ENCODE measurements around the gene RIPOR3.

RIPOR3 gene

GRCh38 chr20:50608750-50609104 lies 82.6 kb downstream of the RIPOR3 start:
- Histone ChIP-seq H3K4me2 (ENCODE audit: low read length) (no peak overlapping the region), H3K79me2 (ENCODE audit: low read length) (no peaks in the 10 kb centered on the region), H2AFZ (ENCODE audit: low read depth, low read length) (no peak overlapping the region), H3K9me3 (ENCODE audit: insufficient read depth, low read length) (no peaks in the 10 kb centered on the region), H3K27me3 (ENCODE audit: low read depth, low read length) (no peaks in the 10 kb centered on the region), H3K4me3 (ENCODE audit: low read length) (no peak overlapping the region), H3K4me1 (ENCODE audit: low read length) (no peaks in the 10 kb centered on the region), H3K27ac (ENCODE audit: low read length) (no peak overlapping the region), H3K36me3 (replicated peaks; ENCODE audit: low read depth, low read length) (no peaks in the 10 kb centered on the region), H4K20me1 (ENCODE audit: insufficient read depth, low read length) (no peaks in the 10 kb centered on the region), H3K9ac (ENCODE audit: low read length) (no peak overlapping the region)
- TF ChIP-seq EZH2phosphoT487 (IDR thresholded peaks at IDR 0.05; ENCODE audit: low read depth) (no peak), CTCF (IDR thresholded peaks at IDR 0.05; ENCODE audit: low read depth, low read length) (no peak)

DNA sequence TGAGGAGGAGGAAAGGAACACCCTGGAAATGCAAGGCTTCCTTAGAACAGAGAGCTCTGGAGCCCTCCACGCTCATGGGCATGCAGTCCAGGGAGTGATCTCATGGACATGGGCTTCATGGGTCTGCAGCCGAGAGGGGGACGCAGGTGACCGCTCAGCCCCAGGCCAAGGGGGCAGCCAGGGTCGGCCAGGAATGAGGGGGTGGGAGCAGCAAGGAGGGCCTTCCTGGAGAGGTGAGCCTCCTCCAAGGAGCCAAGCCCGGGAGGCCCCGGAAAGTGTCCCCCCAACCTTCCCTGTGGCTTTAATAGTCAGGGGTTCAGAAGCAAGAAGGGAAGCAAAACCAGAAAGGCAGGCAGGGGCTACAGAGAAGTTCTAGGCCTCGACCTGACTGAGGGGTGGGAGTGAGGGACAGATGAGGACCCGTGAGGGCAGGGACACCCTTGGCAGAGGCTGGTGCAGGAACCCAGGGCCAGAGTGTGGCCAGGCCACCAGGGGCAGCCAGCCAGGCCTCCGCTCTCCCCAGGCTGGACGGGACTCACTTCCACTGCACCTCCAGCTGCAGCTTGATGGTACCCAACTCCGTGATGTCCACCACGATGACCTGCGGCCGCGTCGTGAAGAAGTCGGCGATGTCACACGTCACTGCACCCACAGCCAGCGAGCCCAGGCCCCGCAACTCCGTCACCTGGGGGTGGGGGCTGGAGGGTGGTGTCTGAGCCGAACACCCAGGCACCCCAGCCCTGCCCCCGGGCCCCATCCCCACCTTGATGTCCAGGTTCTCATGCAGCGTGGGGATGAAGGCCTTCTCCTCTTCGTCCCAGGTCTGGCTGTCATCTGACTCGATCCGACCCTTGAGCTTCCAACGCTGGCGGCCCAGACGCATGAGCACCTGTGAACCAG lies 83.2 kb downstream of the RIPOR3 start:
- no peak overlapping the region for H3K27ac ChIP-seq (ENCODE audit: low read length)
- no peak overlapping the region for H3K4me3 ChIP-seq (ENCODE audit: low read length)
- no peak overlapping the region for H3K4me2 ChIP-seq (ENCODE audit: low read length)
- H3K4me1 ChIP-seq (ENCODE audit: low read length) = peaks cover under 1% of the 10 kb centered on the region; the same call in 1 of the 2 replicates
- no peaks in the 10 kb centered on the region for H3K9me3 ChIP-seq (ENCODE audit: insufficient read depth, low read length)
- no peaks in the 10 kb centered on the region for H3K79me2 ChIP-seq (ENCODE audit: low read length)
- H3K9ac ChIP-seq (ENCODE audit: low read length) = no peak overlapping the region
- H3K36me3 ChIP-seq (replicated peaks; ENCODE audit: low read depth, low read length) = no peaks in the 10 kb centered on the region
- no peaks in the 10 kb centered on the region for H4K20me1 ChIP-seq (ENCODE audit: insufficient read depth, low read length)
- H3K27me3 ChIP-seq (ENCODE audit: low read depth, low read length) = no peaks in the 10 kb centered on the region
- no peak for TF ChIP-seq CTCF (IDR thresholded peaks at IDR 0.05; ENCODE audit: low read depth, low read length)
- TF ChIP-seq EZH2phosphoT487 (IDR thresholded peaks at IDR 0.05; ENCODE audit: low read depth) = no peak
- no peak overlapping the region for H2AFZ ChIP-seq (ENCODE audit: low read depth, low read length)

GRCh38 chr20:50607436-50607835 lies 83.9 kb downstream of the RIPOR3 start:
- Histone ChIP-seq H3K9ac (ENCODE audit: low read length) (no peak overlapping the region), H3K9me3 (ENCODE audit: insufficient read depth, low read length) (no peaks in the 10 kb centered on the region), H3K4me3 (ENCODE audit: low read length) (no peak overlapping the region), H3K36me3 (replicated peaks; ENCODE audit: low read depth, low read length) (no peaks in the 10 kb centered on the region), H2AFZ (ENCODE audit: low read depth, low read length) (no peak overlapping the region), H4K20me1 (ENCODE audit: insufficient read depth, low read length) (no peaks in the 10 kb centered on the region), H3K27me3 (ENCODE audit: low read depth, low read length) (no peaks in the 10 kb centered on the region), H3K4me1 (ENCODE audit: low read length) (peaks cover 3% of the 10 kb centered on the region; the same call in 1 of the 2 replicates), H3K4me2 (ENCODE audit: low read length) (no peak overlapping the region), H3K27ac (ENCODE audit: low read length) (no peak overlapping the region), H3K79me2 (ENCODE audit: low read length) (no peaks in the 10 kb centered on the region)
- TF ChIP-seq EZH2phosphoT487 (IDR thresholded peaks at IDR 0.05; ENCODE audit: low read depth) (no peak), CTCF (IDR thresholded peaks at IDR 0.05; ENCODE audit: low read depth, low read length) (no peak)

DNA sequence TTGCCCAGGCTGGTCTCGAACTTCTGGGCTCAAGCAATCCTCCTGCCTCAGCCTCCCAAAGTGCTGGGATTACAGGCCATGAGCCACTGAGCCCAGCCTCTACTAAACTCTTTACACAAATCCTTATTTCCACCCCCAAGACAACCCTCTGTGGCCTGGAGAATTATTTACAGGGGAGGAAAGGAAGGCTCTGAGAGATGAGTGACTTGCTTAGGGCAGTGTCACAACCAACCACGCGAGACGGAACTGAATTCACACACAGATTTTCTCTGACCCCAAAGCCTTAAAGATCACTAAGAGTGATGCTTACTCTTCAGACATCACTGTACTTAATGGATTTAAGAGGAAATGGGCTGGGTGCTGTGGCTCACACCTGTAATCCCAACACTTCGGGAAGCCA lies 86.2 kb downstream of the RIPOR3 start:
- Histone ChIP-seq H2AFZ (ENCODE audit: low read depth, low read length) (no peak overlapping the region), H3K9me3 (ENCODE audit: insufficient read depth, low read length) (no peaks in the 10 kb centered on the region), H3K9ac (ENCODE audit: low read length) (no peak overlapping the region), H4K20me1 (ENCODE audit: insufficient read depth, low read length) (no peaks in the 10 kb centered on the region), H3K27me3 (ENCODE audit: low read depth, low read length) (peaks cover 9% of the 10 kb centered on the region), H3K79me2 (ENCODE audit: low read length) (no peaks in the 10 kb centered on the region), H3K4me1 (ENCODE audit: low read length) (peaks cover 12% of the 10 kb centered on the region), H3K36me3 (replicated peaks; ENCODE audit: low read depth, low read length) (no peaks in the 10 kb centered on the region), H3K4me2 (ENCODE audit: low read length) (no peak overlapping the region), H3K27ac (ENCODE audit: low read length) (no peak overlapping the region), H3K4me3 (ENCODE audit: low read length) (no peak overlapping the region)
- TF ChIP-seq CTCF (IDR thresholded peaks at IDR 0.05; ENCODE audit: low read depth, low read length) = no peak
- TF ChIP-seq EZH2phosphoT487 (IDR thresholded peaks at IDR 0.05; ENCODE audit: low read depth) = no peak

Data from OCI-LY3 (cell line).